ENCODE results near the gene USP19. TPM values are rescaled to one million over a fixed set of nuclear protein-coding genes. Genes with fewer than 3 reads are reported as not detected.
A peak's percentile ranks its signal among the peaks of the same experiment; 100 is the strongest.

USP19 gene
- total RNA-seq, 1 experiment from 2014 or later: 92.8 TPM

- Histone ChIP-seq H3K79me2 (ENCODE audit: insufficient read depth, low read length) (peaks cover 51% of the 10 kb centered on the region), H3K9me3 (ENCODE audit: control insufficient read depth in 1 of 2, insufficient read depth in 1 of 2, low read depth in 1 of 2, low read length in 2 of 2) (no peaks in the 10 kb centered on the region), H3K4me3 (replicated peaks in 1 of 2; ENCODE audit: low read depth in 1 of 2, low read length in 2 of 2) (peak overlapping the region; percentile 69 to 75), H3K9me2 (ENCODE audit: insufficient read depth) (no peaks in the 10 kb centered on the region), H3K27me3 (ENCODE audit: insufficient read depth, low read length) (no peaks in the 10 kb centered on the region), H3K27ac (ENCODE audit: low read depth, low read length) (peak overlapping the region; percentile 90), H4K20me1 (ENCODE audit: insufficient read depth) (no peaks in the 10 kb centered on the region; the same call in 1 of the 2 replicates), H3K4me1 (ENCODE audit: control insufficient read depth in 1 of 2, insufficient read depth in 2 of 2, low read length in 2 of 2) (peaks cover 6 to 23% of the 10 kb centered on the region in 2 experiments; a peak in 3 of 4 replicates), H3K9ac (ENCODE audit: low read length) (peak overlapping the region; percentile 83), H2AFZ (ENCODE audit: low read depth, low read length, poor library complexity, severe bottlenecking) (no peak overlapping the region), H3K4me2 (ENCODE audit: low read length) (peak overlapping the region; percentile 78), H3K36me3 (ENCODE audit: control insufficient read depth in 1 of 2, insufficient read depth in 2 of 2, low read length in 2 of 2) (peaks cover 0 to 23% of the 10 kb centered on the region in 2 experiments; a peak in 1 of 4 replicates)
- peak; percentile 49 for DNase-seq (ENCODE audit: low read depth, low spot score)
- ChIA-PET RAD21 (ENCODE audit: low non-redundant PET in 1 of 2, low total read pairs in 2 of 2, uncharacterized antibody in 2 of 2, unreplicated experiment in 2 of 2) (interaction anchor here (0.7 to 1.7 kb wide), 5 partner anchors 18 to 105 kb away, joined by 3 to 8 read pairs (median 4); partner anchors contain the start of genes USP19 (in 1 of the 2) and WDR6 (in 1 of the 2)), POLR2A (interaction anchor here (0.7 to 3.2 kb wide), 18 partner anchors 7 to 837 kb away, joined by 3 to 36 read pairs (median 6); partner anchors contain the start of genes ARIH2, DALRD3, IMPDH2 and KLHDC8B), CTCF (interaction anchor here (0.6 to 3.5 kb wide), 11 partner anchors 10 to 838 kb away, joined by 3 to 29 read pairs (median 5); partner anchors contain the start of genes IMPDH2, KLHDC8B, LAMB2 and NDUFAF3)
- peak; percentile 43 for ATAC-seq
- intact Hi-C loops (cut with micrococcal nuclease): no loop called here
- BruUV-seq (replicated peaks): TSS peak; percentile 72
- TF ChIP-seq ZFX (IDR thresholded peaks at IDR 0.05): no peak; the same call in 1 of the 2 replicates
Observed at GRCh38 chr3:49092938-49093852, 27.4 kb downstream of the USP19 start.

DNA sequence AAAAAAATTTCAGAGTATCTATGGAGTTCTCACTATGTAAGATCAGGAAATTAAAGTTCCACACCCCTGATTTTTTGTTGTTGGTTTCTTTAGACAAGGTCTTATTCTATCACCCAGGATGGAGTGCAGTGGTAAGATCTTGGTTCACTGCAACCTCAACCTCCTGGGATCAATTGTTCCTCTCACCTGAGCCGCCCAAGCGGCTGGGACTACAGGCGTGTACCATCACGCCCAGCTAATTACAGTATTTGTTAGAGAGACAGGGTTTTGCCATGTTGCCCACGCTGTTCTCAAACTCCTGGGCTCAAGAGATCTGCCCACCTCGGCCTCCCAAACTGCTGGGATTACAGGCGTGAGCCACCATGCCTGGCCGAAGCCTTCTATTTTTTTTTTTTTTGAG, 39.2 kb downstream of the USP19 start:
- H3K79me2 ChIP-seq (ENCODE audit: insufficient read depth, low read length): peaks cover 96% of the 10 kb centered on the region
- RAD21 ChIA-PET (ENCODE audit: low non-redundant PET in 1 of 2, low total read pairs in 2 of 2, uncharacterized antibody in 2 of 2, unreplicated experiment in 2 of 2): no interaction called here
- DNase-seq (ENCODE audit: low read depth, low spot score): no peak
- TF ChIP-seq SRF (IDR thresholded peaks at IDR 0.05; ENCODE audit: low read depth) (no peak), ELF1 (IDR thresholded peaks at IDR 0.05; ENCODE audit: borderline replicate concordance, low read depth) (no peak), ATF3 (IDR thresholded peaks at IDR 0.05) (no peak), ZFX (IDR thresholded peaks at IDR 0.05) (no peak), EZH2 (IDR thresholded peaks at IDR 0.05) (no peak), CBX3 (IDR thresholded peaks at IDR 0.05; ENCODE audit: low read depth) (no peak), YY1 (IDR thresholded peaks at IDR 0.05; ENCODE audit: extremely low read depth, insufficient replicate concordance, low read depth, low read length) (no peak), POLR2A (IDR thresholded peaks at IDR 0.05; ENCODE audit: borderline replicate concordance, extremely low read depth, insufficient read depth, insufficient read length) (no peak), ZNF274 (IDR thresholded peaks at IDR 0.05; ENCODE audit: low read depth, low read length) (no peak), CEBPB (IDR thresholded peaks at IDR 0.05; ENCODE audit: low read depth) (no peak), ZBTB33 (IDR thresholded peaks at IDR 0.05; ENCODE audit: extremely low read depth, insufficient replicate concordance, low read length) (no peak), RAD21 (IDR thresholded peaks at IDR 0.05; ENCODE audit: low read depth) (no peak)
- TF ChIP-seq, protein P1, sequence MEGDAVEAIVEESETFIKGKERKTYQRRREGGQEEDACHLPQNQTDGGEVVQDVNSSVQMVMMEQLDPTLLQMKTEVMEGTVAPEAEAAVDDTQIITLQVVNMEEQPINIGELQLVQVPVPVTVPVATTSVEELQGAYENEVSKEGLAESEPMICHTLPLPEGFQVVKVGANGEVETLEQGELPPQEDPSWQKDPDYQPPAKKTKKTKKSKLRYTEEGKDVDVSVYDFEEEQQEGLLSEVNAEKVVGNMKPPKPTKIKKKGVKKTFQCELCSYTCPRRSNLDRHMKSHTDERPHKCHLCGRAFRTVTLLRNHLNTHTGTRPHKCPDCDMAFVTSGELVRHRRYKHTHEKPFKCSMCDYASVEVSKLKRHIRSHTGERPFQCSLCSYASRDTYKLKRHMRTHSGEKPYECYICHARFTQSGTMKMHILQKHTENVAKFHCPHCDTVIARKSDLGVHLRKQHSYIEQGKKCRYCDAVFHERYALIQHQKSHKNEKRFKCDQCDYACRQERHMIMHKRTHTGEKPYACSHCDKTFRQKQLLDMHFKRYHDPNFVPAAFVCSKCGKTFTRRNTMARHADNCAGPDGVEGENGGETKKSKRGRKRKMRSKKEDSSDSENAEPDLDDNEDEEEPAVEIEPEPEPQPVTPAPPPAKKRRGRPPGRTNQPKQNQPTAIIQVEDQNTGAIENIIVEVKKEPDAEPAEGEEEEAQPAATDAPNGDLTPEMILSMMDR (IDR thresholded peaks at IDR 0.05 in 2 of 3, conservative IDR thresholded peaks at IDR 0.05 in 1 of 3; ENCODE audit: borderline replicate concordance in 1 of 3, insufficient read depth in 1 of 3, low read depth in 2 of 3, low read length in 2 of 3): no peak
- TF ChIP-seq, protein P2, sequence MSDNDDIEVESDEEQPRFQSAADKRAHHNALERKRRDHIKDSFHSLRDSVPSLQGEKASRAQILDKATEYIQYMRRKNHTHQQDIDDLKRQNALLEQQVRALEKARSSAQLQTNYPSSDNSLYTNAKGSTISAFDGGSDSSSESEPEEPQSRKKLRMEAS (IDR thresholded peaks at IDR 0.05): no peak

More for the DNA sequence above, 39.2 kb downstream of the USP19 start:
- no peak overlapping the region for H3K27ac ChIP-seq (ENCODE audit: low read depth, low read length)
- ChIA-PET CTCF (no interaction called here), POLR2A (no interaction called here)
- H3K9me2 ChIP-seq (ENCODE audit: insufficient read depth): no peaks in the 10 kb centered on the region
- H3K27me3 ChIP-seq (ENCODE audit: insufficient read depth, low read length): no peaks in the 10 kb centered on the region
- BruUV-seq (replicated peaks): no TSS peak
- no peak overlapping the region for H2AFZ ChIP-seq (ENCODE audit: low read depth, low read length, poor library complexity, severe bottlenecking)
- H3K9me3 ChIP-seq (ENCODE audit: control insufficient read depth in 1 of 2, insufficient read depth in 1 of 2, low read depth in 1 of 2, low read length in 2 of 2): no peaks in the 10 kb centered on the region
- no peak overlapping the region for H3K9ac ChIP-seq (ENCODE audit: low read length)
- no peak for ATAC-seq
- peaks cover 6% of the 10 kb centered on the region; the same call in 1 of the 2 replicates for H4K20me1 ChIP-seq (ENCODE audit: insufficient read depth)
- intact Hi-C loops (cut with micrococcal nuclease): no loop called here
- peaks cover 5 to 12% of the 10 kb centered on the region in 2 experiments; a peak in 3 of 4 replicates for H3K36me3 ChIP-seq (ENCODE audit: control insufficient read depth in 1 of 2, insufficient read depth in 2 of 2, low read length in 2 of 2)
- no peaks in the 10 kb centered on the region for H3K4me1 ChIP-seq (ENCODE audit: control insufficient read depth in 1 of 2, insufficient read depth in 2 of 2, low read length in 2 of 2)
- H3K4me3 ChIP-seq (replicated peaks in 1 of 2; ENCODE audit: low read depth in 1 of 2, low read length in 2 of 2): no peak overlapping the region
- H3K4me2 ChIP-seq (ENCODE audit: low read length): no peak overlapping the region
